ENCODE results near the gene FAM47B. TPM values are rescaled to one million over a fixed set of nuclear protein-coding genes. Genes with fewer than 3 reads are reported as not detected.

Gene FAM47B
- total and polyA plus RNA-seq, 2 of the 4 experiments (the other 2 are of a cell fraction): not detected

DNA sequence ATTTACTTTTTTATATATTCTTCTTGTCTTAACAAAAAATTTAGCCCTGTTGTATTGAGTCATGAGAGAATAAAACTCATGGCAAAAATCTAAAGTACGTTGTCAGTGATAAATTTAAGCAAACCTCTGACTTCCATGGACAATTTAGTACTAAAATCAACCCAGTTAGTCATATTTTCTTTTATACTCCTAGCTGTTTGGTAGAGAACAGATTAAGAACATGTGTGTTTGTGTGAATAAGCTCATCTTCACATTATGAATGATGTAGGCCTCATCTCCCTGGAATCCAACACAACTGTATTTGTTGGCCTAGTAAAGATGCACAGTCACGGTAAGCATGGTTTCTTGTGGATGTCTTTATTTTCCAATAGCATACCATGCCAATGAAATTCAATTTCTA is 40.8 kb upstream of the FAM47B start:
- Histone ChIP-seq H3K4me3 (ENCODE audit: insufficient read depth, low read depth, low read length) (no peak overlapping the region), H3K27ac (ENCODE audit: insufficient read depth, low read length) (no peak overlapping the region), H4K8ac (ENCODE audit: low read depth in 2 of 2, low read length in 2 of 2) (no peak overlapping the region), H3K56ac (ENCODE audit: extremely low read depth, insufficient read depth, low read length) (no peak overlapping the region), H2BK15ac (ENCODE audit: low read depth, low read length) (no peak overlapping the region), H4K91ac (ENCODE audit: insufficient read depth, low read depth, low read length) (no peak overlapping the region), H3K36me3 (ENCODE audit: control insufficient read depth, insufficient read depth, low read length) (no peaks in the 10 kb centered on the region), H3K14ac (replicated peaks; ENCODE audit: low read depth, low read length) (no peak overlapping the region), H3K79me1 (ENCODE audit: low read depth in 1 of 2, low read length in 2 of 2) (no peaks in the 10 kb centered on the region), H2BK20ac (ENCODE audit: low read depth, low read length) (no peak overlapping the region), H3K9me1 (ENCODE audit: insufficient read depth, low read length) (no peaks in the 10 kb centered on the region), H3K18ac (ENCODE audit: low read depth, low read length) (no peak overlapping the region), H3K4ac (ENCODE audit: low read depth, low read length) (no peak overlapping the region), H2AFZ (replicated peaks; ENCODE audit: low read length, poor library complexity) (no peak overlapping the region), H4K5ac (ENCODE audit: low read depth, low read length) (no peak overlapping the region), H2BK5ac (ENCODE audit: low read depth, low read length, poor library complexity, severe bottlenecking) (no peak overlapping the region), H3K4me1 (ENCODE audit: control insufficient read depth, insufficient read depth, low read length) (no peaks in the 10 kb centered on the region), H3K23ac (ENCODE audit: low read depth, low read length) (no peak overlapping the region), H2BK120ac (ENCODE audit: low read depth, low read length) (no peak overlapping the region), H3K4me2 (ENCODE audit: low read depth, low read length) (no peak overlapping the region), H2AK9ac (replicated peaks; ENCODE audit: low read depth, low read length, poor library complexity) (no peak overlapping the region), H3K9ac (ENCODE audit: low read depth, low read length) (no peak overlapping the region), H4K20me1 (ENCODE audit: insufficient read depth, low read length) (no peaks in the 10 kb centered on the region), H3K9me3 (ENCODE audit: control insufficient read depth, insufficient read depth, low read length) (no peaks in the 10 kb centered on the region), H3K27me3 (ENCODE audit: control insufficient read depth, insufficient read depth, low read length) (no peaks in the 10 kb centered on the region), H2AK5ac (ENCODE audit: low read depth, low read length) (no peak overlapping the region)
- ATAC-seq (ENCODE audit: low read depth) (no peak), DNase-seq (no peak)
- dilution Hi-C loops (cut with HindIII; ENCODE audit: low sequenced_read_pairs, unreplicated experiment) (no loop called here), intact Hi-C loops (cut with micrococcal nuclease) (no loop called here), in situ Hi-C loops (cut with MboI; ENCODE audit: low sequenced_read_pairs) (no loop called here)
- ChIA-PET CTCF (no interaction called here), POLR2A (ENCODE audit: unreplicated experiment) (no interaction called here)
- no CpG with 5 or more reads among the region's 2 CpGs for WGBS, 2 experiments (ENCODE audit: extremely low coverage in 2 of 2, insufficient read length in 1 of 2)
- no peak for TF ChIP-seq POLR2A (IDR thresholded peaks at IDR 0.05; ENCODE audit: low read depth, low read length)
- TF ChIP-seq RFX5 (IDR thresholded peaks at IDR 0.05; ENCODE audit: low read depth, low read length): no peak
- no peak for TF ChIP-seq RCOR1 (IDR thresholded peaks at IDR 0.05; ENCODE audit: insufficient replicate concordance, low read length)
- no peak for TF ChIP-seq MAFK (IDR thresholded peaks at IDR 0.05; ENCODE audit: low read depth, low read length)
- TF ChIP-seq CTCF (conservative IDR thresholded peaks at IDR 0.05; ENCODE audit: low read depth, low read length): no peak
- TF ChIP-seq BHLHE40 (IDR thresholded peaks at IDR 0.05; ENCODE audit: low read depth, low read length): no peak
- no peak for TF ChIP-seq CHD1 (IDR thresholded peaks at IDR 0.05; ENCODE audit: low read depth, low read length)
- TF ChIP-seq NFE2L2 (IDR thresholded peaks at IDR 0.05; ENCODE audit: low read depth, low read length): no peak
- TF ChIP-seq, protein P1, sequence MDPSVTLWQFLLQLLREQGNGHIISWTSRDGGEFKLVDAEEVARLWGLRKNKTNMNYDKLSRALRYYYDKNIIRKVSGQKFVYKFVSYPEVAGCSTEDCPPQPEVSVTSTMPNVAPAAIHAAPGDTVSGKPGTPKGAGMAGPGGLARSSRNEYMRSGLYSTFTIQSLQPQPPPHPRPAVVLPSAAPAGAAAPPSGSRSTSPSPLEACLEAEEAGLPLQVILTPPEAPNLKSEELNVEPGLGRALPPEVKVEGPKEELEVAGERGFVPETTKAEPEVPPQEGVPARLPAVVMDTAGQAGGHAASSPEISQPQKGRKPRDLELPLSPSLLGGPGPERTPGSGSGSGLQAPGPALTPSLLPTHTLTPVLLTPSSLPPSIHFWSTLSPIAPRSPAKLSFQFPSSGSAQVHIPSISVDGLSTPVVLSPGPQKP (IDR thresholded peaks at IDR 0.05; ENCODE audit: borderline replicate concordance, low read depth, low read length): no peak
- no peak for TF ChIP-seq MAZ (IDR thresholded peaks at IDR 0.05; ENCODE audit: borderline replicate concordance, low read depth, low read length)
- no peak for TF ChIP-seq MXI1 (IDR thresholded peaks at IDR 0.05; ENCODE audit: borderline replicate concordance, low read depth, low read length)
- TF ChIP-seq, protein P2, sequence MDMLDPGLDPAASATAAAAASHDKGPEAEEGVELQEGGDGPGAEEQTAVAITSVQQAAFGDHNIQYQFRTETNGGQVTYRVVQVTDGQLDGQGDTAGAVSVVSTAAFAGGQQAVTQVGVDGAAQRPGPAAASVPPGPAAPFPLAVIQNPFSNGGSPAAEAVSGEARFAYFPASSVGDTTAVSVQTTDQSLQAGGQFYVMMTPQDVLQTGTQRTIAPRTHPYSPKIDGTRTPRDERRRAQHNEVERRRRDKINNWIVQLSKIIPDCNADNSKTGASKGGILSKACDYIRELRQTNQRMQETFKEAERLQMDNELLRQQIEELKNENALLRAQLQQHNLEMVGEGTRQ (IDR thresholded peaks at IDR 0.05; ENCODE audit: low read depth, low read length): no peak
- TF ChIP-seq RAD21 (IDR thresholded peaks at IDR 0.05; ENCODE audit: low read length): no peak
- TF ChIP-seq CEBPB (IDR thresholded peaks at IDR 0.05; ENCODE audit: low read depth, low read length): no peak
- BruUV-seq (replicated peaks): no TSS peak

Measured in IMR-90 (cell line).